ENCODE measurements around the gene LRP5. TPM values are rescaled to one million over a fixed set of nuclear protein-coding genes. Genes with fewer than 3 reads are reported as not detected.

The LRP5 gene
- total RNA-seq, 2 experiments from 2014 or later: 11.7 to 13.6 TPM

DNA sequence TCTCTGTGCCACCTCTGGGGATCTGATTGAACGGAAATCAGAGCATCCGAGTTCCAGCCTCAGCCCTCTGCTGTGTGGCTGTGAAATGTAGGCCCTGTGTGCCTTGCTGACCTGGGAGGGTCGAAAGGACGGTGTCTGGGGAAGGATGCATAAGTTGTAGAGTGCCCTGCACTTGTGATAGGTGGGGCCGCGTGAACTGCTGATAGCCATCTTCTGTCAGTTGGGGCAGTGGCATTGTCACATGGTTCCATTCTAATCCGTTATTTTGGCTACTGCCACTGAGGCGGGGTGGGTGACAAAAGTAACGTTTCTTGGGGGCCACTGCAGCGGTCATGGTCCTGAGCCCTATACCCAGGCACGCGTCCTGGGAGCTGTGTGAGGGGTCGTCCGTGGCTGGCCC is 63.4 kb downstream of the LRP5 start:
- ChIA-PET CTCF (no interaction called here), POLR2A (no interaction called here)
- peaks cover 2% of the 10 kb centered on the region for H3K27me3 Mint-ChIP-seq
- no peaks in the 10 kb centered on the region for H3K36me3 Mint-ChIP-seq (ENCODE audit: low read depth)
- intact Hi-C loops (cut with DNase I, micrococcal nuclease): no loop called here
- peaks cover 8% of the 10 kb centered on the region for H3K4me1 Mint-ChIP-seq
- H3K9me3 Mint-ChIP-seq (ENCODE audit: low read depth): no peaks in the 10 kb centered on the region
- ATAC-seq (no peak), DNase-seq (no peak)
- H3K27ac Mint-ChIP-seq: no peak overlapping the region
- no peak overlapping the region for H3K4me3 Mint-ChIP-seq

DNA sequence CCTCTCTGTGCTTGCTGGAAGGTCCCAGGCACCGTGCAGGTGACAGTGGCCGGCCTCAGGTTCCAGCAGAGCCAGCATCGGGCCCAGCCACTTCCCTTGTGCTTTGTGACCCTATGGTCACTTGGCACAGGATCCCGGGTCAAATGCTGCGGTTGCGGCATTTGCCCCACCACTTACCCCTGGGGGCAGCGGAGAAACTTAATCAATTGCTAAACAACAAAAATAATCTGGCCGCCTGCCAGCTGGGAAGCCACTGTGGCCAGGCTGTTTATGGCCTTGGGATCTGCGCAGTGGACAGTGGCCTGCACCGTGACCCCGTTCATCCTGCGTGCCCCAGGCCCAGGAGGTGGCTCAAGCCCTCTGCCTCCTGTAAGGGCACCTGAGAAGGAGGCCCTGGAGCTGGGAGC is 65.0 kb downstream of the LRP5 start:
- CTCF ChIA-PET: interaction anchor here (1.7 kb wide), 1 partner anchor 18 kb away, joined by 4 read pairs; no protein-coding TSS in a partner anchor

DNA sequence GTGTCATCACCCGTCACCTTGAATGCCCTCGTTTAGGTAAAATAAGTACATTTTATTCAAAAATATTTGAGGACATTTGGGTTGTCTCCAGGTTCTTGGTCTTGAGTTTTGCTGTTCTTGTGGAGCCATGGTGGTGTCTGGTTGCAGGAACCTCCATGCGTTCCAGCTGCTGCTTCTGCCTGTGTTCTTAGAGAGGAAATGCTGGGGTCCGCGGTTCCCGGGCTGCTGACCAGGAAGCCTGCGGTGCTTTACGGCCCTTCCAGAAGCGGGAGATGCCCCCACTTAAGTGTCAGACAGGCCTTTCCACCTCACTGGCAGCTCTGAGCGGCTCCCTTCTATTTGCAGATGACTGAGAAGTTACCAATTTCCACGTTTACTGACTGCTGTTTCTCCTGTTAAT is 66.8 kb downstream of the LRP5 start:
- Mint-ChIP-seq H3K4me3 (no peak overlapping the region), H3K9me3 (ENCODE audit: low read depth) (no peaks in the 10 kb centered on the region), H3K27ac (no peak overlapping the region), H3K36me3 (ENCODE audit: low read depth) (no peaks in the 10 kb centered on the region), H3K27me3 (peaks cover 2% of the 10 kb centered on the region), H3K4me1 (peaks cover 10% of the 10 kb centered on the region)
- ChIA-PET CTCF (interaction anchor here (1.2 kb wide), 1 partner anchor 121 kb away, joined by 3 read pairs; no protein-coding TSS in a partner anchor), POLR2A (no interaction called here)
- ATAC-seq: no peak
- no peak for DNase-seq
- intact Hi-C loops (cut with DNase I, micrococcal nuclease): no loop called here

More for the DNA sequence above, 65.0 kb downstream of the LRP5 start:
- H3K9me3 Mint-ChIP-seq (ENCODE audit: low read depth): no peaks in the 10 kb centered on the region
- intact Hi-C loops (cut with DNase I, micrococcal nuclease): no loop called here
- H3K27me3 Mint-ChIP-seq: peaks cover 2% of the 10 kb centered on the region
- no peak overlapping the region for H3K4me3 Mint-ChIP-seq
- H3K36me3 Mint-ChIP-seq (ENCODE audit: low read depth): no peaks in the 10 kb centered on the region
- POLR2A ChIA-PET: no interaction called here
- peaks cover 10% of the 10 kb centered on the region for H3K4me1 Mint-ChIP-seq
- no peak overlapping the region for H3K27ac Mint-ChIP-seq
- no peak for DNase-seq
- no peak for ATAC-seq

DNA sequence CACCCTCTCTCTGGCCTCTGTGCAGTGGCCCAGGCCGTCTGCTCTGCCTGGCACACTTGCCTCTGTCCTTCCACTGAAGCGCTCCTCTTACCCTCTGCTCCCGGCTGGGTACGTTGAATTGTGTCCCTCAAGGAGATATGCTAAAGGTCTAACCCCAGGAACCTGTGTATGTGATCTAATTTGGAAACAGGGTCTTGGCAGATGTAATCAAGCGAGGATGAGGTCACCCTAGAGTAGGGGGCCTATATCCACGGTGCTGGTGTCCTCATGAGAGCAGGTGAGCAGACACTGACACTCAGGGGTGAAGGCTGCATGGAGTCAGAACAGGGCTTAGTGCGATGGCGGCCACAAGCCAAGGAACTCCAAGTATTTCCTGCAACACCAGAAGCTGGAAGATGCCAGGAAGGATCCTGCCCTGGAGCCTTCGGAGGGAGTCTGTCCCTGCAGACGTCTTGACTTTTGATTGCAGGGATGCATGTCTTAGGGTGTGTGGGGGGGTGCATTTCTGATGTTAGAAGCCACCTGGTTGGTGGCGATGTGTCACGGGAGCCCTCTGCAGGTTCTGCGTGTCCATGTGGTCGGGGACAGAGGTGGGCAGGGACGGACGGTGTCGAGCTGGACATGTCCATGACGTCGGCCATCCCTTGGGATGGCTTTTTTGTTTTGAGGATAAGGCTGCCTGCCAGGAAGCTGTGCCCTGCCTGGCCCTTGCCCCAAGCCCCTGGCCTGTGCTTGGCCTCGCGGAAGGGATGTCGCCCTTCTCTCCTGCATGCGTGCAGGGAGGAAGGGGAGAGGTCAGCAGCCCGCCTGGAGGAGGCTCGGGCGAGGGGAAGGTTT is 68.6 kb downstream of the LRP5 start:
- intact Hi-C loops (cut with DNase I, micrococcal nuclease): loop anchor here (5.0 kb wide), 2 partner anchors 69 to 124 kb away; partner anchors contain the start of gene LRP5 (in 1 of the 2)
- Mint-ChIP-seq H3K4me1 (peaks cover 10% of the 10 kb centered on the region), H3K27me3 (peaks cover 2% of the 10 kb centered on the region), H3K4me3 (no peak overlapping the region), H3K27ac (no peak overlapping the region), H3K36me3 (ENCODE audit: low read depth) (no peaks in the 10 kb centered on the region), H3K9me3 (ENCODE audit: low read depth) (no peaks in the 10 kb centered on the region)
- CTCF ChIA-PET: interaction anchor here (0.7 to 1.1 kb wide), 3 partner anchors 11 to 88 kb away, joined by 3 to 5 read pairs (median 3); no protein-coding TSS in a partner anchor
- DNase-seq (no peak), ATAC-seq (no peak)
- POLR2A ChIA-PET: no interaction called here

DNA sequence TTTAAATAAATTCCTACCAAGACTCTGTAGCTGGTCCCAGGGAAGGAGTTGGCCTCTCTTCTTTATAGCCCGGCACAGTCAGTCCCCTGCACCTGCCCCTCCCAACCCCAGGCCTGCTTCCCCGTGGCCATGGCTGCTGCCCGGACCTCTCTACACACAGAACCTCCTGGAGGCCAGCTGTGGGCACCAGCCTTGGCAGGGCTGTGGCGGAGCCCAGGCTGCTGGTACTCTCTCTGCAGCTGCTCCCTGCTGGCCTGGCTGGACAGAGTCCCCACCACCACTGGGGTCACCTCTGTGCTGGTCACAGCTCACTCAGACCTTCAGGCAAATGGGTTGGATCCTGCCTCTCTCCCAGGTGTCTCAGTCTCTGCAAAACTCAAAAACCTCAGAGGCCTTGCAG is 69.3 kb downstream of the LRP5 start:
- Mint-ChIP-seq H3K27me3 (peaks cover 2% of the 10 kb centered on the region), H3K9me3 (ENCODE audit: low read depth) (no peaks in the 10 kb centered on the region), H3K36me3 (ENCODE audit: low read depth) (no peaks in the 10 kb centered on the region), H3K4me1 (peaks cover 10% of the 10 kb centered on the region), H3K4me3 (no peak overlapping the region), H3K27ac (no peak overlapping the region)
- CTCF ChIA-PET: interaction anchor here (0.7 to 3.8 kb wide), 2 partner anchors 87 to 124 kb away, joined by 3 to 18 read pairs; no protein-coding TSS in a partner anchor
- ATAC-seq (no peak), DNase-seq (no peak)
- intact Hi-C loops (cut with DNase I, micrococcal nuclease): loop anchor here (5.0 kb wide), 2 partner anchors 69 to 124 kb away; partner anchors contain the start of gene LRP5 (in 1 of the 2)
- POLR2A ChIA-PET: no interaction called here

DNA sequence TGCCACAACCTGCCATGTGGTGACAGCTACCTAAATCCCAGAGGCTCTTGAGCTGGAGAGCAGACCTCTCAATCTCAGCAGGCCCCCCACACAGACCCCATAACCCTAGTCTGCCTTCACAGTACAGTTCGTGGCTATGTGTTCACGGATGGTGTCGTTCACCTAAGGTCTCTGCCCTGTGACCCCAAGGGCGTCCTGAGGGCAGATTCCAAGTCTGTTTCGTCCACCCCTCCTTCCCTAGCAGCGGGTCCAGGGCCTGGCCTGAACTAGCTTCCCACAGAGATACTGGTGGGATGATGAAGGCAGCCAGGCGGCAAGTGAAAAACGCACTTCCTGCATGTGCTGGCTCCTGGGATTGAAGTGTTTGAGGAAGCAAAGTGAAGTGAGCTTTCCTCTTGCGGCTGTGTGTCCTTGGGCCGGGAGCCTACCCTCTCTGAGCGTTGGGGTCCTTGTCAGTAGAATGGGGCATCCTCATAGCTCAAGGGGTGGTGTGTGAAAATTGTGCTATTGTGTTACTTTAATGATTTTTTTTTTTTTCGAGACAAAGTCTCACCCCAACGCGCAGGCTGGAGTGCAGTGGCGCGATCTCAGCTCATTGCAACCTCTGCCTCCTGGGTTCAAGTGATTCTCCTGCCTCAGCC is 70.1 kb downstream of the LRP5 start:
- CTCF ChIA-PET: interaction anchor here (0.6 to 3.8 kb wide), 4 partner anchors 23 to 301 kb away, joined by 3 to 18 read pairs (median 3); no protein-coding TSS in a partner anchor
- no peak overlapping the region for H3K4me3 Mint-ChIP-seq

DNA sequence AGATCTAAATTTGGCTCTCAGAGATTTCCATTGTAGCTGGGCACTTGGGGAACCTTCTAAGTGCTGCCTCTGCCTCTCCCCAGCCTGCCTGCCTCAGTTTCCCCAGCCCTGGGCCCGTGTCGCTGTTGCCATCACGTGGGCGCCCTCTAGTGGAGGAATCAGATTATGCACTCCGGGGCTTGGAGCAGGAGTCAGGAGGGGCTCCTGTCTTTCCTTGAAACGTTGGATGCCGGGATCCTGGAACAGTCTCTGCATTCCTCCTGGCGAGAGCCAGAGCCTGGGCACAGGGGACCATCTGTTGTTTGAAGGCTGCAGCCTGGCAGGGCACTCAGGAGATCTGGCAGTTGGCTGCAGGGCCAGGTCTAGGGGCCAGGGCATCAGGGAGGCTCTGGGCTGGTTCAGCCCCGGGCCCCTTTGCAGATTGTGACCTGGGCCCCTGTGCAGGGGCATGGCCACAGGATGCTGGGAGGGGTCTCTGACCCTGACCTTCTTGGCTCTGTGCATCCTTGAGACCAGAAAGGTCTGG is 71.6 kb downstream of the LRP5 start:
- Mint-ChIP-seq H3K27ac (no peak overlapping the region), H3K4me3 (no peak overlapping the region), H3K27me3 (peaks cover 2% of the 10 kb centered on the region), H3K36me3 (ENCODE audit: low read depth) (no peaks in the 10 kb centered on the region), H3K4me1 (peaks cover 10% of the 10 kb centered on the region), H3K9me3 (ENCODE audit: low read depth) (no peaks in the 10 kb centered on the region)
- CTCF ChIA-PET: interaction anchor here (0.7 to 3.8 kb wide), 3 partner anchors 12 to 188 kb away, joined by 3 to 18 read pairs (median 4); no protein-coding TSS in a partner anchor
- DNase-seq: peak; percentile 82
- intact Hi-C loops (cut with DNase I, micrococcal nuclease): loop anchor here (1.0 to 5.0 kb wide), 3 partner anchors 72 to 127 kb away; partner anchors contain the start of gene LRP5 (in 1 of the 2)
- POLR2A ChIA-PET: no interaction called here
- peak; percentile 53 for ATAC-seq

More for the DNA sequence above, 70.1 kb downstream of the LRP5 start:
- Mint-ChIP-seq H3K4me1 (peaks cover 10% of the 10 kb centered on the region), H3K27ac (no peak overlapping the region), H3K36me3 (ENCODE audit: low read depth) (no peaks in the 10 kb centered on the region), H3K9me3 (ENCODE audit: low read depth) (no peaks in the 10 kb centered on the region), H3K27me3 (peaks cover 2% of the 10 kb centered on the region)
- POLR2A ChIA-PET: no interaction called here
- intact Hi-C loops (cut with DNase I, micrococcal nuclease): loop anchor here (5.0 kb wide), 2 partner anchors 70 to 125 kb away; partner anchors contain the start of gene LRP5 (in 1 of the 2)
- DNase-seq (no peak), ATAC-seq (no peak)

DNA sequence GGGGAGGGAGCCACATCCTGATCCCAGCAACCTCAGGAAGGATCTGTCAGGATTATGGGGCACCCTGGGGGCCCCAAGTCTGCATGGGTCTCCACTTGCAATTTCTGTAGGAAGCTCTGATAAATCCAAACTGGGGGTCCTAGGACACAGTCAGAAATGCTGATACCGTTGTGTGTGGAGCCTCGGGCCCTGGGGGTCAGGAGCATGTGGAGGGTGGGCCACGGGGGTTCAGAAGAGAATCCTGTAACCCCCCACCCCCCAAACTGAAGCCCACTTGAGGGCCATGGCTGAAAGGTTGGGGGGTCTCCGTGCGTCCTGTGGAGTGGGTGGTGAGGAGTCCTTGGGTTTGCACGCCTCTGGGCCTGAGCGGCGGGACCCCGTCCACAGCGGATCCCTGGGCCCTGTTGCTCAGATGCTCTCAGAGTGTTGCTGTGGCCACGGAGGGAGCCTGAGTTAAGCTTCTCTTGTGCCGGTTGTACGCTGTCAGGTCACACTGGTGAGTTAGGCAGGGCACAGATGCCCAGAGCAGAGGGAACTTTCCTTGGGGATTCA is 72.2 kb downstream of the LRP5 start:
- Mint-ChIP-seq H3K4me3 (no peak overlapping the region), H3K27me3 (peaks cover 2% of the 10 kb centered on the region), H3K9me3 (ENCODE audit: low read depth) (no peaks in the 10 kb centered on the region), H3K27ac (no peak overlapping the region), H3K4me1 (peaks cover 10% of the 10 kb centered on the region), H3K36me3 (ENCODE audit: low read depth) (no peaks in the 10 kb centered on the region)
- DNase-seq: no peak
- intact Hi-C loops (cut with DNase I, micrococcal nuclease): loop anchor here (1.0 to 5.0 kb wide), 3 partner anchors 72 to 127 kb away; partner anchors contain the start of gene LRP5 (in 1 of the 2)
- ChIA-PET POLR2A (no interaction called here), CTCF (interaction anchor here (0.7 to 3.8 kb wide), 3 partner anchors 11 to 127 kb away, joined by 3 to 18 read pairs (median 3); no protein-coding TSS in a partner anchor)
- ATAC-seq: no peak

DNA sequence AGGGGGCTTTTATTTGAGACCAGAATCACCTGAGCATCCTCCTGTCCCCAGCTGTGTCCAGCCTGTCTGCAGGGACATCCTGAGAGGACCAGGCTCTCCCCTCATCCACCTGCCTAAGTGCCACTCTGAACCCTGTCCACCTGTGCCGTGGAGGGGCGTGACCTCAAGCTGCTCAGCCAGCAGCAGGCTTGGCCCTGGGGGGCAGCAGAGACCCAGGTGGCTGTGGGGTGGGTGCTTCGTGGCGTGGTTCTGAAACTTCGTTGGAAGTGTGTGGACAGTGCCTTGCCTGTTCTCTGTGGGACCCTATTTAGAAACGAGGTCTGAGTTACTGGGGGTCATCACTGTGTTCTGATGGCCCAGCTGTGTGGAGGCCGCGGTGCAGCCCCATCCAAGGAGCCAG is 72.7 kb downstream of the LRP5 start:
- Mint-ChIP-seq H3K9me3 (ENCODE audit: low read depth) (no peaks in the 10 kb centered on the region), H3K36me3 (ENCODE audit: low read depth) (no peaks in the 10 kb centered on the region), H3K4me1 (peaks cover 7% of the 10 kb centered on the region), H3K27me3 (peaks cover under 1% of the 10 kb centered on the region), H3K4me3 (no peak overlapping the region), H3K27ac (no peak overlapping the region)
- DNase-seq (no peak), ATAC-seq (no peak)
- intact Hi-C loops (cut with DNase I, micrococcal nuclease): no loop called here
- POLR2A ChIA-PET: no interaction called here
- CTCF ChIA-PET: interaction anchor here (0.7 to 3.8 kb wide), 3 partner anchors 10 to 128 kb away, joined by 3 to 18 read pairs (median 3); no protein-coding TSS in a partner anchor

DNA sequence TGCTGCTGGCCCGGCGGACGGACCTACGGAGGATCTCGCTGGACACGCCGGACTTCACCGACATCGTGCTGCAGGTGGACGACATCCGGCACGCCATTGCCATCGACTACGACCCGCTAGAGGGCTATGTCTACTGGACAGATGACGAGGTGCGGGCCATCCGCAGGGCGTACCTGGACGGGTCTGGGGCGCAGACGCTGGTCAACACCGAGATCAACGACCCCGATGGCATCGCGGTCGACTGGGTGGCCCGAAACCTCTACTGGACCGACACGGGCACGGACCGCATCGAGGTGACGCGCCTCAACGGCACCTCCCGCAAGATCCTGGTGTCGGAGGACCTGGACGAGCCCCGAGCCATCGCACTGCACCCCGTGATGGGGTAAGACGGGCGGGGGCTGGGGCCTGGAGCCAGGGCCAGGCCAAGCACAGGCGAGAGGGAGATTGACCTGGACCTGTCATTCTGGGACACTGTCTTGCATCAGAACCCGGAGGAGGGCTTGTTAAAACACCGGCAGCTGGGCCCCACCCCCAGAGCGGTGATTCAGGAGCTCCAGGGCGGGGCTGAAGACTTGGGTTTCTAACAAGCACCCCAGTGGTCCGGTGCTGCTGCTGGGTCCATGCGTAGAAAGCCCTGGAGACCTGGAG is 74.1 kb downstream of the LRP5 start:
- Mint-ChIP-seq H3K9me3 (ENCODE audit: low read depth) (no peaks in the 10 kb centered on the region), H3K27me3 (no peaks in the 10 kb centered on the region), H3K36me3 (ENCODE audit: low read depth) (no peaks in the 10 kb centered on the region), H3K4me1 (no peaks in the 10 kb centered on the region), H3K27ac (no peak overlapping the region), H3K4me3 (no peak overlapping the region)
- CTCF ChIA-PET: interaction anchor here (0.6 to 1.1 kb wide), 3 partner anchors 51 to 1196 kb away, joined by 3 to 4 read pairs (median 3); no protein-coding TSS in a partner anchor
- ATAC-seq: no peak
- POLR2A ChIA-PET: no interaction called here
- no peak for DNase-seq
- intact Hi-C loops (cut with DNase I, micrococcal nuclease): no loop called here
